ENCODE data around the gene MTCL1.
"Not testable (repeated sequence)": the region's sequence is repeated elsewhere in the genome, so short reads cannot be mapped to it uniquely, and the experiment has no call there.

Gene MTCL1

DNA sequence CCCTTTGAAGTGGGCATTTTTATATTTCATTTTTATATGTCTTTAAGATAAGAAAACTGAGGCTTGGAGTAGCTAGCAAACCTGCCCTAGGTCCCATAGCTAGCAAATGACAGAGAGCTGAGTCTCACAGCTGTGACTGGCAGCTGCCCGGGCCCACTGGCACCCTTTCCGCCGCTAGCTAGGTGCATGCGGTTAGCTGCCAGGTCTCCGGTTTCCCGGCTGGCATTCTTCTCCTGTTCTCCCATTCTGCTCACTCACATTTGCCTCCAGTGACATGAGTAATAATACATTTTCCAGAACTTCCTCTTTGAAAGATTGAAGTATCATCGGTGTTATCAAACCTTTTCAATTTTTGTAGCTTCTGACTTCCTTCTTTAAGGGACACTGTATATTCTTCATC is 38.7 kb downstream of the MTCL1 start:
- DNase-seq (ENCODE audit: low read depth), result no peak

DNA sequence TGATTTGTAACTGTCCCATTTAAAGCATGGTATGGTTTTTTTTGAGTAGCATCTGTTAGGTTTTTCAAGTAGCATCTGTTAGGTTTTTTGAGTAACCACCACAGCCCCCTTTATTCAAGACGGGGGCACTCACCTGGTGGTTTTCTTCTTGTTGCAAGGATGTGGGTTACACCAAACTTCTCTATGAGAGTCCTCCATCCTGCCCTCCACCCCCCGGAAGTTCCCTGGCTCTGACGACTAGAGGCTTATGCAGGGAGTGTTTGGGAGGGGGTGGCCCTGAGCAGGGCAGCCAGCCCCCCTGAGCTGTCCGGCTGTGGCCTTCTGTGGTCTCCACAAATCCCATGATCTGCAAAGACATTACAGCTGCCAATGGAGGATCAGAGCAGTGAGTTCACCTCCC is 39.3 kb downstream of the MTCL1 start:
- DNase-seq (ENCODE audit: low read depth), result no peak

DNA sequence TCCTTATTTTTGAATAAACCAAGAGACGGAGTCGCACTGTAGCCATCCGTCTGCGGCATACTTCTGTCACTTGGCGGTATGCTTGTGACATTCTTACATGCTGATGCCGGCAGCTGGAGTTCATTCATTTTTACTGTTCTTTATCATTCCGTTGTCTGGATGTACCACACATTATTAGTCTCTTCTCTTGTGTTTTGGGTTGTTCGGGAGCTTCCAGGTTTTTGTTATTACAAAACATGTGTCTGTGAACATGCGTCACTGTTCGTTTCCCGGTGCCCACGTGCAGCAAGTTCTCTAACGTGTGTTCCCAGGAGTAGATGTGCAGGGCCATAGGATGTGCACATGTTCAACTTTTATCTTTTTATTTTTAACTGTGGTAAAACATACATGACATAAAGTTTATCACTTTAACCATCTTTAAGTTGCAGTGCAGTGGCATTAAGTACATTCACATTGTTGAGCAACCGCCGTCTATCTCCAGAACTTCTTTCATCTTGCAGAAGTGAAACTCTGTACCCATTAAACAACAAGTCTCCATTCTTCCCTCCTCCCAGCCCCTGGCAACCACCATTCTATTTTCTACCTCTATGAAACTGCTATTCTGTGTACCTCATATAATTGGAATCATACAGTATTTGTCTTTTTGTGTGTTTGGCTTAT is 40.1 kb downstream of the MTCL1 start:
- DNase-seq (ENCODE audit: low read depth), result no peak

DNA sequence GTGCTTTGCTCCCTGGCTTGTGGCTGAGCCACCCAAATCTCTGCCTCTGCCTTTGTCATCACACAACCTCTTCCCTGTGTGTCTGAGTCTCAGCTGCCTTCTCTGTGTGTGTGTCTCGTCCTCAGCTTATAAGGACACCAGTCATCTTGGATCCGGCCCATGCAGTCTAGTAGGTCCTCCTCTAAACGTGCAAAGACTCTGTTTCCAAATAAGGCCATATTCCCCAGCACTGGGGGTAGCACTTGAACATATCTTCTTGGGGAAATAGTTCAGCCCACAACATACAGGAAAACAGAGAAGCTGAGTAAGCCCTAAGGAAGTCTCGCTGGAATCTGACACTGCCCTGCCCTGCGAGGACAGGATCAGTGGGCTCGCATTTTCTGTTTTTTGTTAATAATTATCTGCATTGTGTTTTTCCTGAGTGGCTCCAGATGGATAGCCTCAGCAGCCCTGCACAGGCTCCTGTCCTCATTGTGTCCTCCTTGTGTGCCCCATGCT is 42.1 kb downstream of the MTCL1 start:
- no peak for DNase-seq (ENCODE audit: low read depth)

DNA sequence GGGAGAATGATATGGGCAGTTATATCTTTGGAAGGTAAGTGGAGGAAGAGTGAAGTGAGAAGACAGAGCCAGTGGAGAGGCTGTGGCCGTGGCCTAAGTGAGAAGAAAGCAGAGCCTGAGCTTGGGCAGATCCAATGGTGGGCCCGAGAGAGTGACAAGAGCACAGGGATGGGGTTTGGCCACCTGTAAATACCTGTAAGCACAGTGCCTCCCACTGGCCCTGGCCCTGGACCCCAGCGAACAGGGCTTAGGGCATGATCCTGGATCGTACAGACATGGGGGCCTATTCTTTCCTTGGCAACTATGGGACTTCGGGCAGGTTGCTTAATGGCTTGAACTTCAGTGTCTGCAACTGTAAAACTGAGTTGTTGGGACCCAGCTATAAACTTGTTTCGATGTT is 44.1 kb downstream of the MTCL1 start:
- DNase-seq (ENCODE audit: low read depth), result no peak

DNA sequence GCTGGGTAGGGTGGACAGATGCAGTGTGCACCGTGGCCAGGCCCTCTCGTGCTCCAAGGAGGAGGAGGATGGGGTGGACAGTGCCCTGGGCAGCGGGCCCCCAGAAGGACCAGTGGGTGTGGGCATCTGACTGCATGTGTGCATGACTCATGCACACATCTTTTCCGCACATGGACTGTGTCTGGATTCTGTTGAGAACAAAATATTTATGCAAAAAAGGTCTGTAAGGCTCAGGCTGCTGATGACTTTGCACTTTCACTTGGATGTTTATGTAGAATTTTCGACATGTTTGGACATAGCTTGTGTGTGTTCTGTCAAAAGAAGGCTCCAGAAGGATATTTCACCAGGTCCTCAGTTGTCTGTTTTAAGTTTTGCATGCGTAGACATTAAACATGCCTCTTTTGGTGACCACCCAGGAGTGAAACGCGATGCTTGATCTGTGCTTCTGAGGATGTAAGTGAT is 45.6 kb downstream of the MTCL1 start:
- DNase-seq (ENCODE audit: low read depth), result no peak

DNA sequence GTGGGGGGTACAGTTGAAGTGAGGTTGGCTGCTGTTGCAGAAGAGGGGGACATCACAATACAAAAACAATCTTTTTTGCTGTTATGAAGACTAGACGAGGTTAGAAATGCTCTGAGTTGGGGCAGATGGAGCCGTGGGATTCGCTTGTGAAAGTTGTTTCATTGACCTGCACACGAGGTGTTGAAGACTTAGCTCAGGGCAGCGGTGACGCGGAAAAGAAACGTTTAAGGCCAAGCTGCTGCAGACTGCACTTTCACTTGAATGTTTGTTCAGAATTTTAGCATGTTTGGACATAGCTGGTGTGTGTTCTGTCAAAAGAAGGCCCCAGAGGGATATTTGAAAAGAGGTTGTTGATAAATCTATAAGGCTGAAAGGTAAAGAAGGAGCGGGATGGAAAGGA is 46.3 kb downstream of the MTCL1 start:
- DNase-seq (ENCODE audit: low read depth), result no peak

DNA sequence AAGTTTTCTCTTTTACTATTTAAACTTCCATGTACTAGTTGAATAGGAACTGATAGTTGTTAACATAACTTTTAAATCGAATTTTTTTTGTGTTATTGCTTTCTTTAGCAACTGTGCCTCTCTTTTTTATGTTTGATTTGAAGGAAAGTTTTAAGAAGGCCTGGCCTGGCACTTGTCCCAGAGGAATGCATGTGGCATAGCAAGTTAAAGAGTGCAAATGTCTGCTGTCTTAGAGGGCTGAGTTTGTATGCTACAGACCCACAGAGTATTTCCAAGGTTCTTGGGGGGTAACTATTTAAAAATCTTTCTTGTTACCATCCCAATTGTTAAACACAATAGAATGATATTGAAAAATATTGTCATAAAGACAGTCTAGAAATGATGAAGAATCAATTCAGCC is 47.0 kb downstream of the MTCL1 start:
- no peak for DNase-seq (ENCODE audit: low read depth)

DNA sequence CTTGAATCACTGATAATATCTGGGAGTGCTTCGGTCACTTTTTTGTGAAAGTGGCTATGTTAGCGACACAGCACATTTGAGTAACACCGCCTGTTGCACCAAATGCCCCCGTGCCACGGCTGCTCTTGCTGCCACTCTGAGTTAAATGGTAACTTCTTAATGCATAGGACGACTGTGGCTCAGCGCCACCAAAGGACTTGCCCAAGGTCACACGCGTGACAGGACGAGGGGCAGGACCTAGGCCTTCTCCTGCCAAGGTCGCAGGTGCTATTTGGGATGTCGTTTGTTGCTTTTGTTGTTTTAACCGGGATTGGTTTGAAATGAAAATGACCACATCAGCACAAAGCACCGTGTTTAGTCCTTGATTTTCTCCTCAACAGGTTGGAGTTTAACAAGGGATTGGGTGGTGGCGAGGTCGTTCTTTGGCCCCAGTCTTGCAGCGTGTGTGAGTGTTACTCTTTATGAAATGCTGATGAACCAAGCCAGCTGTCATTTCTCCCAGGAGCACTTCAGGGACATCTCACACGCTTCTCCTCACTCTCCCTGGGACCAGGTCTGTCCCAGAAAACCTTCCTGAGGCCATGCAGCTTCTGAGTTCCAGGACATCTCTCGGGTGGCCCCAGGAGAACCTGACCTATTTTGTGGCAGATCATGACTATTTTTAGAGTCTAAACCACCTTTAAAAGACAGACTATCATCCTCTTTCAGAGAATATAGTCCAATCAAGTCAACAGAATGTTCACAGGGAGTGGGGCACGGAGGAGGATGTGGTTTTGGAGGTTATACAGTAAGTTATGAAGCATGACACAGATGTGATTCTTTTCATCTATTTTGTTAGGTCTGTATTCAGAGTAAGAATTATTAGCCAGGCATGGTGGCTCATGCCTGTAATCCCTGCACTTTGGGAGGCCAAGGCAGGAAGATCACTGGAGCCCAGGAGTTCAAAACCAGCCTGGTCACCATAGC is 49.9 kb downstream of the MTCL1 start:
- DNase-seq (ENCODE audit: low read depth), result peak; percentile 9

DNA sequence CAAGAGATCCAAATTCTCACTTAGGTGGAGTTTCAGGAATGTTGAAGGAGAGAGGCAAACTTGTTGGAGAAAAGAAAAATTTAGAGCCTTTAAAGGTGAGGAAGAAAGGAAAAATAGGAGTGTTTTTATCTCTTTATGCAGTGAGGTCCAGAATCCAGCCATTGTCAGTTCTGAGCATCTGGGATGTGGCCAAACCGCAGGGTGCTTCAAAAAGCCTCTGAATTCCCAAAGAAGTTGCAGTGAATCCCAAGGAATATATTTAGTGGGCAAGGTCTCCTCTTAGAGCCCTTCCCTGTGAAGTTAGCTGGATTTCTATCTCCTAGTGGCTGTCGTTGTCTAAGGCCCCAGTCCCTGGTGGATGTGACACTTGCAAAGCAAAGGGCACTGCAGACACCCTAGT is 51.2 kb downstream of the MTCL1 start:
- no peak for DNase-seq (ENCODE audit: low read depth)

DNA sequence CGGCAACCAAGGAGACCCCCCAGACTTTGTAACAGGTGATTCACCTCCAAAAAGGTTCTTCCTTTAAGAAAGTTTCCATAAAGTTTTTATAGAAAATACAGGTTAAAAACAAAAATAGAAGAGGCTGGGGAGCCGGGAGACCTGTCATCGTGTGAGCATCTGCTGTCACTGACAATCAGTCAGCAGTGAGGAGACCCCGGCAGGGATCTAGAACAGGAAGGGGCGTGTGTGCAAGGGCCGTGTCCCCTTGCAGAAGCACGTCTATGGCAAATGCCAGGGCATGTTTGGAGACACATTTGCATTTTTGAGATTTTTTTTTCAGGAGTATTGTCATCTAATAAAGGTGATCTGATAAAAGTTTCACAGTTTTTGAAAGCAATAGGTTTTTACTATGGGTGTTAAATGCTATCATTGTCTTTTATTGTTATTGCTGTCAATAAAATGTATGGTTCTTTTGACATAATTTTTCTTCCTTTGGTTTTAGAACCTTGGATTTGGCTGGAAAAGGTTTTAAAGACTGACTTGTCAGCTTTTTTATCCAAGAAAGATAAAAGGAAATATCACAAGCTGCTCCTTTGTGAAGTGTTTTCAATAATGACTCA is 52.1 kb downstream of the MTCL1 start:
- DNase-seq (ENCODE audit: low read depth), result no peak

DNA sequence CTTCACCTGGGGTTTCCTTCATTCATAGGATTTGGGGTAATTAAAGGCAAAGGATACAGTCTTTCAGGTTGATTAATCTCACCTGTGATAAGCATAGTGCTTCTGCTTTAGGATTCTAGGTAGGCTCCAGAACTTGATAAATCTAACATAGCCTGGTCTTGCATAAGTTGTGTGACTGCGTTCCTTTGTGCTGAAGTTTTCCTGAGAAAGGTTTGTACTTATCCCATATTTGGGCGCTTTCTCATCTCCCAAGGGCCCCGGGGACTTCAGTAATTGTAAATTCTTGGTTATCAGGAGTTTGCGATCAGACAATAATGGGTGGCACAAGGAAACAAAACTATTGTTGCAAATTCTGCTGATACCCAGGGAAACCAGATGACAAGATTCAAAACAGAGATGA is 53.1 kb downstream of the MTCL1 start:
- no peak for DNase-seq (ENCODE audit: low read depth)

DNA sequence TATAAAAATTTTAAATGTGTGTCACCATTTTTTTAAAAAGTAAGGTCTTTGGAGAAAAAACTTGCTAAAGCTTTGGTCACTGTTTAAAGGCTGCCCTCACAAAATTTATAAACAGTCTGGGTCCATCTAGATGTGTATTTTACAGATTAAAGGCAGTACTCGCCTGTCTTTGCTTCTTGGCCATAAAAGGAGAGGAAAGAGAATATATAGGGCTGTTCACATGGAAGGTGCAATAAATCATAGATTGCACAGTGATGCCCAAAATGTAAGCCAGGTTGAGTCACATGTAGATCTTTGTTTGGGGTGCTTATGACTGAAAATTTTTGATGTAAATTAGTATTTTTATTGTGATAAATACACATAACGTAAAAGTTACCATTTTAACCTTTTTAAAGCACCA is 55.6 kb downstream of the MTCL1 start:
- DNase-seq (ENCODE audit: low read depth), result no peak

DNA sequence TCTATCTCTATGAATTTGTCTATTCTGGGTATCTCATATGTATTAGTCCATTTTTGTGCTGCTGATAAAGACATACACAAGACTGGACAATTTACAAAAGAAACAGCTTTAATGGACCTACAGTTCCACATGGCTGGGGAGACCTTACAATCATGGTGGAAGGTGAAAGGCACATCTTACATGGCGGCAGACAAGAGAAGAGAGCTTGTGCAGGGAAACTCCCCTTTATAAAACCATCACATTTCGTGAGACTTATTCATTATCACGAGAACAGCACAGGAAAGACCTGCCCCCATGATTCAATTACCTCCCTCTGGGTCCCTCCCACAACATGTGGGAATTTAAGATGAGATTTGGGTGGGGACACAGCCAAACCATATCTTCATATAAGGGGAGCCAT is 56.2 kb downstream of the MTCL1 start:
- not testable (repeated sequence) for DNase-seq (ENCODE audit: low read depth)

DNA sequence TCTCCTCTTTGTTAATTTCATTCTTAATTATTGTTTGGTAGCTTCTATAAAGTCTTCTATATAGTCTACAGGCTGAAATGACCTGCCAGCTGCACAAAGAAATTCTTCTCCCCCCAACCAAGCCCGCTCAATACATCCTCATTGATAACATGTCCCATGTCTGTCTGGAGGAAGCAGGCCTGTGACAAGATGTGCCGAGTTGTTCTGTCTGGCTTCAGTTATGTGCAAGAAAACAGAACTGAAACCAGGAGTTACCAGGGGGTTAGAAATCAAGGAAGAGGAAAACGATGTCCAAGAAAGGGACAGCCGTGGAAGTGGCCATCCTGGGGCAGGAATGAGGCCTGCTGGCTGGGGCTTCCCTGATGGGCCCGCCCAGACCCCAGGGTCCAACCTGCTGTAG is 57.6 kb downstream of the MTCL1 start:
- no peak for DNase-seq (ENCODE audit: low read depth)

DNA sequence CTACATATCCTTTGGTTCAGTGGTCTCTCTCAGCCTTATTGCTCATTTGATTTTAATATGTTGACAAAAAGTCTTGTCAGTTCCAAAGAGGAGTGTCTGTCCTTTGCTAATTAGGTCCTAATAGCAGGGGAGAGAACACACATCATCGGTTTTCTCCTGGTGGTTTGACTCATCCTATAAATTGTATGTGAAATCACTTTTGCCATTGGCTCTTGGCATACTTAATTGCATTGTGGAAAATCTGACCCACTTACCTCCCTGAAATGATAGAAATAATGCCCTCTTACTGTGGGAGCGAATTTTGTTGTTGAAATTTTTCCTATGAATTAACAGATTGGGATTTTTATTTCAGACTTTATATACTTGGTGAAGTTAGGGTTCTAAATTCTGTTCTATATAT is 58.3 kb downstream of the MTCL1 start:
- no peak for DNase-seq (ENCODE audit: low read depth)

DNA sequence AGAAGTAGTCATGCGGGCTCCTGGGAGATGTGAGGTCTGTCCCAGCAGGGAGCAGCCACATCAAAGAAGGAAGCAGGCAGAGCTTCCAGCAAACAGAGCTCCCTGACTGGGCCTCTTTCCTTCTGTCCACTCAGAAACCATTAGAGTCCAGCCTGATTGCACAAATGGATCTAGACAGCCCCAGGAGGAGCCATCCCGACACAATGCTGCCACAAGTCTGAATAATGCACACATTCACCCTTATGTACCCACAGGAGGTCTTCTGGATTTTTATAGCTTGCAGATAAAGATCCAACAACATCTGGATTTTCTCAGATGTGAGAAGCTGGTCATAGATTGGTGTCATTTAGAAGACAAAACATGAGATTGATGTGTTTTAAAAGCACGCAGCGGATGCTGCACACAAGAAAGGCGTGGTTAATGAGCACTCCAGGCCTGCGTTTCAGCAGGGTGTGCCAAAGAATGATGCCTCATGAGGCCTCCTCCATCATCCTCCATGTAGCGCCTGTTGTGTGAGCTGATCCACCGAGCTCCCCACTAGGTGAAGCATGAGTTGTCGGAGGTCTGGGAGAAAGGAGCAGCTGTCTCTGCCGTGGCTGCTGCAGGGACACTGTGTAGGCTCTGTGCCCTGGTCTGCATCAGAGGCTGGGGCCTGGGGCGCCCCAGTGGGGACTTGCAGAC is 60.6 kb downstream of the MTCL1 start:
- DNase-seq (ENCODE audit: low read depth), result no peak

DNA sequence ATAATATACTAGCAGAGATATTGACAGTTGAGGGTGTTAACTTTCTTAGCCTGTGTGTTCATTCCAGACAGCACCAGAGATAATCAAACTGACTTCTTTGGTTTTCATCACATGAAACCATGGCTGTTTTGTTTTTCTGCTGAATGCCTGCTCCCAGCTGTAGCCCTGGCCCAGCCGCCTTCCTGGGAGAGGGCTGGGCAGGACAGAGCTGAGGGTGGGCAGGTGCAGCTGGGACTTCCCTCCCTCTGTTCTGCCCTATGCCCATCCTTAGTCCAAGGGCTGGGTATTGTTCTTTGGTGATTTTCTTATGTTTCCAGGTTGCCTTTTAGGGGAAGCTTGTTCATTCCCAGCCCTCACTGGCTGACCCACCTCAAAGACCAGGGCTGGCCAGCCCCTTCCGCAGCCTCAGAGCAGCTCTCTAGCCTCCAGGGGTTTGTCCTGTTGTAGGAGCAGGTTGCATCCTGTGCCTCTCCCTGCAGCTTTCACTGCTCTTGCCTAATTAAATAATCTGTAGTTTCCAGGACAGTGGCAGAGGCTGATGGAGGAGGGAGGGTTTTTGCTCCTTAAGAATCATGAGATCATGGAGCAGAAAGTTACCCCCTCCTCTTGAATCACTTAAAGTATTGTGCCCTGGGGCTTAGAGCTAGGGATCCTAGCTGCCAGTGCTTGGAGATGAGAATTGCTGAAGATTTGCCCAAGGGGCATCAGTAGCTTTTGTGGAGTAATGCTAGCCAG is 61.4 kb downstream of the MTCL1 start:
- no peak for DNase-seq (ENCODE audit: low read depth)

DNA sequence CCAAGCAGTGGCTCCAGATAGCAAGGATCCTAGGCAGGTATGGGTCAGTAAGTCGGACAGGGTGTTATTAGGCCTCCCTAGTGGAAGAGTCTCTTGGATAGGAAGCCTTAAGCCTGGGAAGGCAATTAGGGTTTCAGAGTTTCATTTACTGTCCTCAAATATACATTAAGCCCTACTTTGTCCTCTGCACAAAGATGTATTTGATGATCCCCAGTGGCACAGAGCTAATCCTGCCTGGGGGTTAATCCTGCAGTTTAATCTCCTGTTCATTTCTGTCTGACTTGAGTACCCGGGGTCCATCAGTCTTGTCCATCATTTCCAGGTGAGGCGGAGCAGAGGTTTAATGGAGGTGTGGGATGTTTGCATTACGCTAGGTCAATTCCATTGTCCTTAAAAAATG is 62.0 kb downstream of the MTCL1 start:
- no peak for DNase-seq (ENCODE audit: low read depth)

DNA sequence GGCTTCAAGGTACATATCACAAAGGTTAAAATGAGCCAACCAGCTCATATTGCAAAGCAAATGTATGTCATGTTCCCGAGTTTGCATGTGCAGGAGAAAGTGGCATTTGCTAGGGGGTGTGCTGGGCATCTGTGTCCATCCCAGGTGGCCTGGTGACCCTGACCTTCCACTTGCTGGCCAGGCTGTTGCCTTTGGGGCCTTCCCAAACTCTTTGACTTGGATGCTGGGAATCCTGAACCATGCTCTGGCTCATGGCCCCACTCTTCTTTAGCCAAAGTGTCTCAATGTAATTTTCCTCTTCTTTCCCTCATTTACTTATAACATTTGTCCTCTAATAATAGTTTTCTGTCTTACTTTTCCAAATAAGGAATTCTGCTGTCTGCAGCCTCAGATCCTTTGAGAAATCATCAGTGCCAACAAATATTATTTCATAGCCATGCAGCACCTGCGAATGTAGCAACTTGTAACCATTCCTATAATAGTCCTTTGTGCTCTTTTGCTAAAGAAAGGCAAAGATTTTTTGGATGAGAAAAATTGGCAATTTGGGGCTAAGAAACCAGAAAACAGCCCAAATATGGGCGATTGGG is 64.2 kb downstream of the MTCL1 start:
- DNase-seq (ENCODE audit: low read depth), result no peak

DNA sequence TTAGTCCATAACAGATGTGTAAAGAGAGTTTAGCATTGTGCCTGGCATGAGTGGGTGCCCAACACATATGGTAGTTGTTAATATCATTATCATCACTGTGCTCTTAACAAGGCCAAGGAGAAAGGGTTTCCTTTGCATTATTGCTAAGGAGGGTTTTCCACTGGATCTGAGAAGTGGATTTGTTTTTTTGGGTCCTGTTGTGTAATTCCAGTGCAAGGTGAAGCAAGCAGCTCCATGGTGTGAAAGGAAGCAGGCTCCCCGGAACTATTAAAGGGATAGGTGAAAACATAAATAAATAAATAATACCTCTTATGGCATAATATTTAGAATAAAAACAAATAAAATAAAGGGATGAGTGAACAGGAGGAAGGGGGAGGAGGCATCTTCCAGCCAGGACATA is 65.3 kb downstream of the MTCL1 start:
- DNase-seq (ENCODE audit: low read depth), result no peak

All from activated T-helper 9 cell treated with anti-CD3 and anti-CD28 coated beads, Interleukin-2, amount 50 U/mL, for 16 hours (primary cell).